ENCODE data around the gene FSTL3. TPM values are rescaled to one million over a fixed set of nuclear protein-coding genes. Genes with fewer than 3 reads are reported as not detected.

Gene FSTL3
- total and polyA plus RNA-seq, 2 of the 13 experiments (the other 11 are each of a cell fraction or from before 2014, with no cell fraction given): 13.5 to 15.6 TPM

GRCh38 chr19:633068-633785 is 43.0 kb upstream of the FSTL3 start, which contains the start of gene POLRMT (continued):
- TF ChIP-seq CHCHD3 (CRISPR knock-in tag; IDR thresholded peaks at IDR 0.05): no peak
- TF ChIP-seq ZSCAN30 (CRISPR knock-in tag; IDR thresholded peaks at IDR 0.05): no peak
- TF ChIP-seq, protein P1, sequence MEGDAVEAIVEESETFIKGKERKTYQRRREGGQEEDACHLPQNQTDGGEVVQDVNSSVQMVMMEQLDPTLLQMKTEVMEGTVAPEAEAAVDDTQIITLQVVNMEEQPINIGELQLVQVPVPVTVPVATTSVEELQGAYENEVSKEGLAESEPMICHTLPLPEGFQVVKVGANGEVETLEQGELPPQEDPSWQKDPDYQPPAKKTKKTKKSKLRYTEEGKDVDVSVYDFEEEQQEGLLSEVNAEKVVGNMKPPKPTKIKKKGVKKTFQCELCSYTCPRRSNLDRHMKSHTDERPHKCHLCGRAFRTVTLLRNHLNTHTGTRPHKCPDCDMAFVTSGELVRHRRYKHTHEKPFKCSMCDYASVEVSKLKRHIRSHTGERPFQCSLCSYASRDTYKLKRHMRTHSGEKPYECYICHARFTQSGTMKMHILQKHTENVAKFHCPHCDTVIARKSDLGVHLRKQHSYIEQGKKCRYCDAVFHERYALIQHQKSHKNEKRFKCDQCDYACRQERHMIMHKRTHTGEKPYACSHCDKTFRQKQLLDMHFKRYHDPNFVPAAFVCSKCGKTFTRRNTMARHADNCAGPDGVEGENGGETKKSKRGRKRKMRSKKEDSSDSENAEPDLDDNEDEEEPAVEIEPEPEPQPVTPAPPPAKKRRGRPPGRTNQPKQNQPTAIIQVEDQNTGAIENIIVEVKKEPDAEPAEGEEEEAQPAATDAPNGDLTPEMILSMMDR (CRISPR knock-in tag; IDR thresholded peaks at IDR 0.05): no peak
- no peak for TF ChIP-seq ZNF614 (CRISPR knock-in tag; IDR thresholded peaks at IDR 0.05; ENCODE audit: borderline replicate concordance)
- TF ChIP-seq TARDBP (CRISPR knock-in tag; IDR thresholded peaks at IDR 0.05): no peak
- TF ChIP-seq ZBTB1 (CRISPR knock-in tag; IDR thresholded peaks at IDR 0.05; ENCODE audit: borderline replicate concordance): no peak
- TF ChIP-seq GLI4 (CRISPR knock-in tag; IDR thresholded peaks at IDR 0.05; ENCODE audit: borderline replicate concordance): no peak
- no peak for TF ChIP-seq TCF12 (IDR thresholded peaks at IDR 0.05)
- no peak for TF ChIP-seq TCF12 (CRISPR knock-in tag; IDR thresholded peaks at IDR 0.05)
- no peak for TF ChIP-seq ZKSCAN5 (CRISPR knock-in tag; IDR thresholded peaks at IDR 0.05)
- peak; percentile 93 for TF ChIP-seq NFYC (CRISPR knock-in tag; IDR thresholded peaks at IDR 0.05)
- no peak for TF ChIP-seq TCF7 (IDR thresholded peaks at IDR 0.05; ENCODE audit: low read depth)
- no peak for TF ChIP-seq TGIF2 (CRISPR knock-in tag; IDR thresholded peaks at IDR 0.05)
- TF ChIP-seq FOSL1 (CRISPR knock-in tag; IDR thresholded peaks at IDR 0.05; ENCODE audit: borderline replicate concordance): no peak
- 0 out of 2 replicates have a peak, but pooled peaks have one; percentile 20 for TF ChIP-seq ZNF446 (CRISPR knock-in tag; IDR thresholded peaks at IDR 0.05)
- no peak for TF ChIP-seq ZNF883 (CRISPR knock-in tag; IDR thresholded peaks at IDR 0.05; ENCODE audit: not compliant biosample characterization)
- no peak for TF ChIP-seq RBAK (CRISPR knock-in tag; IDR thresholded peaks at IDR 0.05)
- TF ChIP-seq KAT7 (CRISPR knock-in tag; IDR thresholded peaks at IDR 0.05; ENCODE audit: borderline replicate concordance): 0 out of 2 replicates have a peak, but pooled peaks have one; percentile 2
- TF ChIP-seq, protein P2, sequence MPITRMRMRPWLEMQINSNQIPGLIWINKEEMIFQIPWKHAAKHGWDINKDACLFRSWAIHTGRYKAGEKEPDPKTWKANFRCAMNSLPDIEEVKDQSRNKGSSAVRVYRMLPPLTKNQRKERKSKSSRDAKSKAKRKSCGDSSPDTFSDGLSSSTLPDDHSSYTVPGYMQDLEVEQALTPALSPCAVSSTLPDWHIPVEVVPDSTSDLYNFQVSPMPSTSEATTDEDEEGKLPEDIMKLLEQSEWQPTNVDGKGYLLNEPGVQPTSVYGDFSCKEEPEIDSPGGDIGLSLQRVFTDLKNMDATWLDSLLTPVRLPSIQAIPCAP (CRISPR knock-in tag; IDR thresholded peaks at IDR 0.05; ENCODE audit: low read depth): no peak; the same call in 1 of the 2 replicates
- TF ChIP-seq, protein P3, sequence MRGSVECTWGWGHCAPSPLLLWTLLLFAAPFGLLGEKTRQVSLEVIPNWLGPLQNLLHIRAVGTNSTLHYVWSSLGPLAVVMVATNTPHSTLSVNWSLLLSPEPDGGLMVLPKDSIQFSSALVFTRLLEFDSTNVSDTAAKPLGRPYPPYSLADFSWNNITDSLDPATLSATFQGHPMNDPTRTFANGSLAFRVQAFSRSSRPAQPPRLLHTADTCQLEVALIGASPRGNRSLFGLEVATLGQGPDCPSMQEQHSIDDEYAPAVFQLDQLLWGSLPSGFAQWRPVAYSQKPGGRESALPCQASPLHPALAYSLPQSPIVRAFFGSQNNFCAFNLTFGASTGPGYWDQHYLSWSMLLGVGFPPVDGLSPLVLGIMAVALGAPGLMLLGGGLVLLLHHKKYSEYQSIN (CRISPR knock-in tag; IDR thresholded peaks at IDR 0.05; ENCODE audit: borderline replicate concordance): no peak
- TF ChIP-seq ZNF570 (CRISPR knock-in tag; IDR thresholded peaks at IDR 0.05; ENCODE audit: borderline replicate concordance): no peak
- TF ChIP-seq HDAC2 (CRISPR knock-in tag; IDR thresholded peaks at IDR 0.05): no peak; the same call in 1 of the 2 replicates
- TF ChIP-seq PAX8 (CRISPR knock-in tag; IDR thresholded peaks at IDR 0.05; ENCODE audit: borderline replicate concordance): no peak
- TF ChIP-seq ZFP41 (CRISPR knock-in tag; IDR thresholded peaks at IDR 0.05; ENCODE audit: borderline replicate concordance): no peak
- TF ChIP-seq ZNF737 (CRISPR knock-in tag; IDR thresholded peaks at IDR 0.05; ENCODE audit: borderline replicate concordance): no peak

Data from HepG2 (cell line).